Left renal pelvis (tissue), 4 donors: ENCODE results near the gene GABRQ. TPM values are rescaled to one million over a fixed set of nuclear protein-coding genes. Genes with fewer than 3 reads are reported as not detected.
"Not testable (repeated sequence)": the region's sequence is repeated elsewhere in the genome, so short reads cannot be mapped to it uniquely, and the experiment has no call there.

Source experiments
- DNase-seq, 4 donors: peaks; one replicate each; pipeline ENCODE4 v3.0.0-alpha.2; 2013; ENCODE audit warnings: low read depth in 4 of 4, low spot score in 3 of 4
- polyA plus RNA-seq, 4 donors: library from polyadenylated mRNA; unstranded; fragments of 120-200 nt; gene quantifications; one replicate each; pipeline ENCODE4 v1.2.1, GENCODE V29; 2013; ENCODE audit not compliant: insufficient read length in 4 of 4

The GABRQ gene
- polyA plus RNA-seq, 4 donors: 1.1 to 3.3 (median 1.8) TPM

GRCh38 chrX:152656890-152657289 is 19.2 kb downstream of the GABRQ start:
- DNase-seq: no peak

- DNase-seq: no peak
These were observed 20.6 kb downstream of the GABRQ start for GRCh38 chrX:152658302-152658701.

- no peak for DNase-seq
These were observed 25.4 kb downstream of the GABRQ start for GRCh38 chrX:152663086-152663485.

- DNase-seq: no peak
These were observed 36.4 kb downstream of the GABRQ start for GRCh38 chrX:152674135-152674534.

- not testable (repeated sequence) for DNase-seq
These were observed 37.0 kb downstream of the GABRQ start for GRCh38 chrX:152674652-152675051.

- DNase-seq: not testable (repeated sequence)
These were observed 43.3 kb downstream of the GABRQ start for GRCh38 chrX:152681012-152681411.

- not testable (repeated sequence) for DNase-seq
These were observed 60.5 kb downstream of the GABRQ start, which contains the start of gene MAGEA3 for GRCh38 chrX:152697952-152698931. Gene MAGEA3, plus strand, starts transcription at chrX:152698794. Its CDS starts 2,039 bp downstream, at chrX:152700833.

GRCh38 chrX:152700390-152700789 is 62.7 kb downstream of the GABRQ start:
- DNase-seq: not testable (repeated sequence)

GRCh38 chrX:152706500-152706899 is 68.8 kb downstream of the GABRQ start:
- DNase-seq: not testable (repeated sequence)

Other genes with a start within 250 kb of the GABRQ start
- 1 to 10 TPM in 1 of 4 donors, under 1 TPM in 3; 0.17 to 1.2 (median 0.23) TPM for gene GABRA3, start 186.6 kb upstream of the GABRQ start, polyA plus RNA-seq
- not detected for gene MAGEA3, start 60.9 kb downstream of the GABRQ start, polyA plus RNA-seq
- not detected for gene CSAG2, start 71.4 kb downstream of the GABRQ start, polyA plus RNA-seq
- gene MAGEA2B, start 76.7 kb downstream of the GABRQ start, polyA plus RNA-seq: not detected
- not detected for gene CSAG1, start 95.8 kb downstream of the GABRQ start, polyA plus RNA-seq
- gene MAGEA12, start 95.9 kb downstream of the GABRQ start, polyA plus RNA-seq: not detected
- not detected for gene MAGEA2, start 115.9 kb downstream of the GABRQ start, polyA plus RNA-seq
- gene CSAG3, start 121.3 kb downstream of the GABRQ start, polyA plus RNA-seq: not detected
- gene MAGEA6, start 131.8 kb downstream of the GABRQ start, polyA plus RNA-seq: not detected
- gene CETN2, start 192.9 kb downstream of the GABRQ start, polyA plus RNA-seq: 100 to 1,000 TPM in 3 of 4 donors, 10 to 100 TPM in 1; 74.6 to 141 (median 113) TPM
- 10 to 100 TPM; 20.1 to 33.7 (median 27.5) TPM for gene NSDHL, start 193.2 kb downstream of the GABRQ start, polyA plus RNA-seq